K562 (cell line): ENCODE results near the gene TBXA2R.

Experiments
- BRD4 ChIP-seq: fragments of 200-600 bp; sonication (generic); IDR thresholded peaks from 2 replicates; pipeline ENCODE4 v1.6.1; 2017; ENCODE audit warnings: inconsistent platforms
- KAT7 ChIP-seq: sonication (generic); formaldehyde crosslinking; IDR thresholded peaks from 2 replicates; pipeline ENCODE4 v1.8.0; 2022; ENCODE audit warnings: missing genetic modification reagents, mild to moderate bottlenecking, borderline replicate concordance
- NFIC ChIP-seq: fragments of 450-650 bp; IDR thresholded peaks from 2 replicates; pipeline ENCODE4 v1.6.1; 2017; ENCODE audit warnings: mild to moderate bottlenecking, inconsistent platforms
- POLR2A ChIP-seq: fragments of 450-650 bp; conservative IDR thresholded peaks from 2 replicates; pipeline ENCODE4 v1.6.1; 2016
- RB1 ChIP-seq: fragments of 450-650 bp; IDR thresholded peaks from 2 replicates; pipeline ENCODE4 v1.6.1; 2017; ENCODE audit warnings: low read depth, mild to moderate bottlenecking
- SIN3B ChIP-seq: fragments of 450-650 bp; IDR thresholded peaks from 2 replicates; pipeline ENCODE4 v1.6.1; 2017; ENCODE audit warnings: low read depth, mild to moderate bottlenecking, moderate library complexity
- SRF ChIP-seq, 2 experiments: fragments of 250-450, 450-650 bp in 1 of 2; sonication (Bioruptor Pico) in 1 of 2; sonication (generic) in 1 of 2; formaldehyde crosslinking; IDR thresholded peaks; 2 replicates each; pipeline versions ENCODE4 v1.5.0 to v1.5.1; 2020 to 2022; ENCODE audit warnings: mild to moderate bottlenecking in 1 of 2, missing genetic modification reagents in 1 of 2
- TAF7 ChIP-seq: fragments of 450-650 bp; IDR thresholded peaks from 2 replicates; pipeline ENCODE4 v1.6.1; 2016; ENCODE audit warnings: missing genetic modification characterization, missing compliant biosample characterization
- TCF7L2 ChIP-seq: fragments of 150-350 bp; IDR thresholded peaks from 2 replicates; pipeline ENCODE4 v1.6.1; 2016; ENCODE audit warnings: low read depth, mild to moderate bottlenecking, low read length, moderate library complexity
- WHSC1 ChIP-seq: IDR thresholded peaks from one replicate; pipeline ENCODE4 v1.6.1; 2012; ENCODE audit warnings: low read length, control low read depth, inconsistent platforms
- ZFP1 ChIP-seq: fragments of 450-650 bp; formaldehyde crosslinking; IDR thresholded peaks from 2 replicates; pipeline ENCODE4 v1.4.0; 2020; ENCODE audit warnings: mild to moderate bottlenecking, mixed read lengths
- TF ChIP-seq, protein P1 (sequence below): fragments of 450-650 bp; formaldehyde crosslinking; IDR thresholded peaks from 2 replicates; pipeline ENCODE4 v1.4.0; 2020; ENCODE audit warnings: mild to moderate bottlenecking, moderate library complexity
- TF ChIP-seq, protein P2 (sequence below), 2 experiments: fragments of 450-650 bp; formaldehyde crosslinking in 1 of 2; IDR thresholded peaks; 2 replicates each; pipeline versions ENCODE4 v1.4.0 to v1.6.1; 2014 to 2020; ENCODE audit warnings: mild to moderate bottlenecking in 2 of 2, borderline replicate concordance in 1 of 2, low read depth in 1 of 2
- TF ChIP-seq, protein P3 (sequence below): sonication (generic); formaldehyde crosslinking; IDR thresholded peaks from 2 replicates; pipeline ENCODE4 v1.9.0; 2022; ENCODE audit warnings: mild to moderate bottlenecking, missing genetic modification reagents

DNA sequence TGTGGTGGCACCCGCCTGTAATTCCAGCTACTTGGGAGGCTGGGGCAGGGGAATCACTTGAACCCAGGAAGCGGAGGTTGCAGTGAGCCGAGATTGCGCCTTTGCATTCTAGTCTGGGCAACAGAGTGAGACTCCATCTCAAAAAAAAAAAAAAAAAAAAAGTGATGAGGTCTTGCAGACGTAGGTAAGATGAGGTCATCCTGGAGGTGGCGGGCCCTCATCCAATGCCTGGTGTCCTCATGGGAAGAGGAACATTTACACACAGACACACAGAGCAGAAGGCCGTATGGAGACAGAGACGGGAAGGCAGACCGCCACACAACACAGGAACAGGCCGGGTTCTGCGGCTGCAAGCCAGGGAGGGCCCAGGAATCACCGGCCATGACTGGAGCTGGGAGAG is 15.5 kb upstream of the TBXA2R start:
- TF ChIP-seq, protein P1, sequence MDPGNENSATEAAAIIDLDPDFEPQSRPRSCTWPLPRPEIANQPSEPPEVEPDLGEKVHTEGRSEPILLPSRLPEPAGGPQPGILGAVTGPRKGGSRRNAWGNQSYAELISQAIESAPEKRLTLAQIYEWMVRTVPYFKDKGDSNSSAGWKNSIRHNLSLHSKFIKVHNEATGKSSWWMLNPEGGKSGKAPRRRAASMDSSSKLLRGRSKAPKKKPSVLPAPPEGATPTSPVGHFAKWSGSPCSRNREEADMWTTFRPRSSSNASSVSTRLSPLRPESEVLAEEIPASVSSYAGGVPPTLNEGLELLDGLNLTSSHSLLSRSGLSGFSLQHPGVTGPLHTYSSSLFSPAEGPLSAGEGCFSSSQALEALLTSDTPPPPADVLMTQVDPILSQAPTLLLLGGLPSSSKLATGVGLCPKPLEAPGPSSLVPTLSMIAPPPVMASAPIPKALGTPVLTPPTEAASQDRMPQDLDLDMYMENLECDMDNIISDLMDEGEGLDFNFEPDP, result no peak
- TF ChIP-seq WHSC1, result no peak
- TF ChIP-seq, protein P2, sequence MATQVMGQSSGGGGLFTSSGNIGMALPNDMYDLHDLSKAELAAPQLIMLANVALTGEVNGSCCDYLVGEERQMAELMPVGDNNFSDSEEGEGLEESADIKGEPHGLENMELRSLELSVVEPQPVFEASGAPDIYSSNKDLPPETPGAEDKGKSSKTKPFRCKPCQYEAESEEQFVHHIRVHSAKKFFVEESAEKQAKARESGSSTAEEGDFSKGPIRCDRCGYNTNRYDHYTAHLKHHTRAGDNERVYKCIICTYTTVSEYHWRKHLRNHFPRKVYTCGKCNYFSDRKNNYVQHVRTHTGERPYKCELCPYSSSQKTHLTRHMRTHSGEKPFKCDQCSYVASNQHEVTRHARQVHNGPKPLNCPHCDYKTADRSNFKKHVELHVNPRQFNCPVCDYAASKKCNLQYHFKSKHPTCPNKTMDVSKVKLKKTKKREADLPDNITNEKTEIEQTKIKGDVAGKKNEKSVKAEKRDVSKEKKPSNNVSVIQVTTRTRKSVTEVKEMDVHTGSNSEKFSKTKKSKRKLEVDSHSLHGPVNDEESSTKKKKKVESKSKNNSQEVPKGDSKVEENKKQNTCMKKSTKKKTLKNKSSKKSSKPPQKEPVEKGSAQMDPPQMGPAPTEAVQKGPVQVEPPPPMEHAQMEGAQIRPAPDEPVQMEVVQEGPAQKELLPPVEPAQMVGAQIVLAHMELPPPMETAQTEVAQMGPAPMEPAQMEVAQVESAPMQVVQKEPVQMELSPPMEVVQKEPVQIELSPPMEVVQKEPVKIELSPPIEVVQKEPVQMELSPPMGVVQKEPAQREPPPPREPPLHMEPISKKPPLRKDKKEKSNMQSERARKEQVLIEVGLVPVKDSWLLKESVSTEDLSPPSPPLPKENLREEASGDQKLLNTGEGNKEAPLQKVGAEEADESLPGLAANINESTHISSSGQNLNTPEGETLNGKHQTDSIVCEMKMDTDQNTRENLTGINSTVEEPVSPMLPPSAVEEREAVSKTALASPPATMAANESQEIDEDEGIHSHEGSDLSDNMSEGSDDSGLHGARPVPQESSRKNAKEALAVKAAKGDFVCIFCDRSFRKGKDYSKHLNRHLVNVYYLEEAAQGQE (IDR thresholded peaks at IDR 0.05; ENCODE audit: borderline replicate concordance), result no peak
- TF ChIP-seq, protein P2 (CRISPR knock-in tag; IDR thresholded peaks at IDR 0.05; ENCODE audit: low read depth), result no peak
- TF ChIP-seq NFIC, result no peak
- no peak for TF ChIP-seq ZFP1 (CRISPR knock-in tag)
- TF ChIP-seq POLR2A, result no peak
- TF ChIP-seq, protein P3, sequence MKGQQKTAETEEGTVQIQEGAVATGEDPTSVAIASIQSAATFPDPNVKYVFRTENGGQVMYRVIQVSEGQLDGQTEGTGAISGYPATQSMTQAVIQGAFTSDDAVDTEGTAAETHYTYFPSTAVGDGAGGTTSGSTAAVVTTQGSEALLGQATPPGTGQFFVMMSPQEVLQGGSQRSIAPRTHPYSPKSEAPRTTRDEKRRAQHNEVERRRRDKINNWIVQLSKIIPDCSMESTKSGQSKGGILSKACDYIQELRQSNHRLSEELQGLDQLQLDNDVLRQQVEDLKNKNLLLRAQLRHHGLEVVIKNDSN (CRISPR knock-in tag), result no peak
- TF ChIP-seq TCF7L2, result no peak
- TF ChIP-seq SRF (CRISPR knock-in tag; IDR thresholded peaks at IDR 0.05), result no peak
- no peak for TF ChIP-seq TAF7
- TF ChIP-seq KAT7 (CRISPR knock-in tag), result no peak
- TF ChIP-seq BRD4, result no peak
- TF ChIP-seq RB1, result no peak
- no peak for TF ChIP-seq SIN3B
